ENCODE measurements around the gene CNN1.
A peak's percentile ranks its signal among the peaks of the same experiment; 100 is the strongest.
"Not testable (repeated sequence)": the region's sequence is repeated elsewhere in the genome, so short reads cannot be mapped to it uniquely, and the experiment has no call there.

CNN1 gene

DNA sequence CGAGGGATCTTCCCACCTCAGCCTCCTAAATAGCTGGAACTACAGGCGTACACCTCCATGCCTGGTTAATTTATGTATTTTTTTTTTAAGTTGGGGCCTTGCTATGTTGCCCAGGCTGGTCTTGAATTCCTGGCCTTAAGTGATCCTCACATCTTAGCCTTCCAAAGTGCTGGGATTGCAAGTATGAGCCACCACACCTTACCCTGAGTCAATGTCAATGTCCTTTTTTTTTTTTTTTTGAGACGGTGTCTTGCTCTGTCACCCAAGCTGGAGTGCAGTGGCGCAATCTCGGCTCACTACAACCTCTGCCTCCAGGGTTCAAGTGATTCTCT lies 27.0 kb downstream of the CNN1 start:
- not testable (repeated sequence) for DNase-seq (ENCODE audit: low read depth)

DNA sequence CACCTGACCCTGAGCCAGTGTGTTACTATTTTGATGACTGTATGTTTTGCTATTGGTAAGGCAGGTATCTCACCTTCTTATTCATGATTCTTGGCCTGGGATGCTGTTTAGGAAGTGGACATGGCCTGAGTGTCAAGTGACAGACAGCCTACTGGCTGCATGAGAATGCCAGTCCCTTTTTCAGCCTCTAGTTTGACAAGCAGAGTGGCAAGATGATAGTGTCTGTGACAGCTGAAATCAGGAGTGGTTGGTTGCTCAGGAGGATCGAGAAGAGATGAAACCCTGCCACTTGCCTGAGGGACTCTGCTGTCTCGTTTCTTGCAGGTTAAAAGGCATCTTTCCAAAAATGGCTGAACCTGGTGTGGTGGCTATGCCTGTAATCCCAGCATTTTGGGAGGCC lies 27.5 kb downstream of the CNN1 start:
- DNase-seq (ENCODE audit: low read depth), result no peak

DNA sequence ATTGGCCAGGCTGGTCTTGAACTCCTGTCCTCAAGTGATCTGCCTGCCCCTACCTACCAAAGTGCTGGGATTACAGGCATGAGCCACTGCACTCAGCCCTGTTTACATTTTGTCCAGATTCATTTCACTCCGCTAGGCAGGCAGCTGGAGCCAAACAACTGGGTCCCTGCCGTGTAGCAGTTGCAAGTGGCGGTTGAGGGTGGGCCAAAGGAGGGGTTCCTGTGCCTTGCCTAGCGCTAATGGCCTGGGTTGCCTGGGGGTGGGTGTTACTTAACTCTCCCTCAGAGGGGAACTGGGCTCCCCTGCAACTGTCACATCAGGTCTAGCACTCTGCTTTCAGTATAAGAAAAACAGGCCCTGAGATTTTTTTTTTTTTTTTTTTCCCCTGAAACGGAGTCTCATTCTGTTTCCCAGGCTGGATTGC lies 31.4 kb downstream of the CNN1 start:
- no peak for DNase-seq (ENCODE audit: low read depth)

DNA sequence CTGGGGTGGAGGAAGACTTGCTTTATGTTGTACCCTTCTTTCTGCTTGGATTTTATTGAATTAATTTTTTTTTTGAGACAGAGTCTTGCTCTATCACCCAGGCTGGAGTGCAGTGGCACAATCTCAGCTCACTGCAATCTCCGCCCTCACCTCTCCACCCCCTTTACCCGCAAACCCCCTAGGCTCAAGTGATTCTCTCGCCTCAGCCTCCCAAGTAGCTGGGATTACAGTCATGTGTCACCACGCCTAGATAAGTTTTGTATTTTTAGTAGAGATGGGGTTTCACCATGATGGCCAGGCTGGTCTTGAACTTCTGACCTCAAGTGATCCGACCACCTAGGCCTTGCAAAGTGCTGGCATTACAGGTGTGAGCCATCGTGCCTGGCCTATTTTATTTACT lies 34.7 kb downstream of the CNN1 start:
- not testable (repeated sequence) for DNase-seq (ENCODE audit: low read depth)

DNA sequence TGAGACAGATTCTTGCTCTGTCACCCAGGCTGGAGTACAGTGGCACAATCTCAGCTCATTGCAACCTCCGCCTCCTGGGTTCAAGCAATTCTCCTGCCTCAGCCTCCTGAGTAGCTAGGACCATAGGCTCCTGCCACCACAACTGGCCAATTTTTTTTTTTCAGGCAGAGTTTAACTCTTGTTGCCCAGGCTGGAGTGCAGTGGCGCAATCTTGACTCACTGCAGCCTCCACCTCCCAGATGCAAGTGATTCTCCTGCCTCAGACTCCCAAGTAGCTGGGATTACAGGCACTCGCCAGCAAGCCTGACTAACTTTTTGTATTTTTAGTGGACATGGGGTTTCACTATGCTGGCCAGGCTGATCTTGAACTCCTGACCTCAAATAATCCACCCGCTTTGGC lies 35.1 kb downstream of the CNN1 start:
- not testable (repeated sequence) for DNase-seq (ENCODE audit: low read depth)

DNA sequence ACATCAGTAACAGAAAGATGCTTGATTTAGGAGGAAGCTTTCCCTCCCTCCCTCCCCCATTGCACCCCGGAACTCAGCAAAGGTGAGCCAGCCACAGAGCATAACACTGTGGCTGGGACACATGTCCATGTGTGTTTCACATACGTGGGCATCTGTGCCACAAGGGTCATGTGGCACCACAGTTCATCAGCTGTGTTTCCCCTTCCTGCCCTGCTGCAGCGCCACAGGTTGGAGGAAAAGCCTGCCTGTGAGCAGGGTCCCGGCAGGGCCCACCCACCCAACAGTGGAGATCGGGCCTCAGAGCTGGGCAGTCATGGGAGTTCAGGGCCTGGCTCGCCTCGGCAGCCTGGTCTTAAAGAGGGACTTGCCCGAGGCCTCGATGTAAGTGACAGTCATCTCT lies 36.0 kb downstream of the CNN1 start:
- DNase-seq (ENCODE audit: low read depth), result no peak

DNA sequence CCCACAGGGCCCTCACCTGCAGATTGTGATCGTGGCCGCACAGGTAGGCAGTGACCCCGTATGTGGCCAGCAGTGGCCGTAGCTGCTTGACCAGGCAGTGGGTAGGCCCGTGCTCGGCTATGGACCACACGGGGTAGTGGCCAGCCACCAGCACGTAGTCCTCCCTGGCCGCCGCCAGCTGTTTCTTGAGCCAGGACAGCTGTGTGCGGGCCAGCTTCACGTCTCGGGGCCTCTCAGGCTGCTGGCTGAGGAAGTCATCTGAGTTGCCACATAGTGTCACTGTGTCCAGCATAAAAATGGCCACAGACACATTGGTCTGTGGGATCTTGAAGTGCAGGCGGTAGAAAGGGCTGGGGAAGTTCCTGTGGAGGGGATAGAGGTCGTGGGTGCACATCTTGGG lies 37.6 kb downstream of the CNN1 start:
- no peak for DNase-seq (ENCODE audit: low read depth)

DNA sequence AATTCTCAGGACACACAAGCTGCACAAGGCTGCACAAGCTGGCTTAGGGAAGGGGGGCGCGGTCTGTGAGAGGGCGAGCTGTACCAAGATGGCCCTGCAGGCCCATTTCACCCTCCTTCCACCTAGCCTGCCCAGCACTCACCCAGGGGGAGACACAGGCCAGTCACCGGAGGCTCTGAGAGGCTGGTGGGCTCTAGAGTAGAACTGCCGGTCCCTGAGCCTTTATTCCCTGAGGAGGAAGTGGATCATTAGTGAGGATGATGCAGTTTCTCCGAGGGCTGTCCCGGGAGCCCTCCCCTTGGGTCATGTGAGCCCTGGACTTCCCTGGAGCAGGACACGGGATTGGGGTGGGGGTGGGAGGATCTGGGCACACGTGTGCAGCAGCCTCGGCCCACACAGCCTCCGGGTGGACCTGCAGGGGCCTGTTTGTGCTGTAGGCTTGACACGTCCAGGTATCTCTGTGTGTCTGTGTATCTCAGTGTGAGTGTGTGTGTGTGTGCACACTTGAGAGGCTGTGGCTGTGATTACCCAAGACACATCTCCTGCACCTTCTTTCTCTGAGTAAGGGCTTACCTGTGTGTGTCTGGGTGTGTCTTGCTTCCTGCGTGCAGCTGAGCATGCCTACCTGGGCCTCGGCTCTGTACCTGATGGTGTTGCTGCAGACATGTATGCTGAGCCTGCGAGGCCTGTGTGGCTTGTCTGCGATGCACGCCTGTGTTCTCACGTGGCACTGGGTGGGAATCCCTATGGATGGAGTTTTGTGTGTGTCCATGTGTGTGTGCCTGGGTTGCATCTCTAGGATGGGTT lies 39.0 kb downstream of the CNN1 start, which contains the start of gene ACP5:
TSS of gene ACP5 (minus strand) at position 195 of the 807 bp plus-strand sequence. CDS start 328 bp downstream, outside the sequence.
- no peak for DNase-seq (ENCODE audit: low read depth)

DNA sequence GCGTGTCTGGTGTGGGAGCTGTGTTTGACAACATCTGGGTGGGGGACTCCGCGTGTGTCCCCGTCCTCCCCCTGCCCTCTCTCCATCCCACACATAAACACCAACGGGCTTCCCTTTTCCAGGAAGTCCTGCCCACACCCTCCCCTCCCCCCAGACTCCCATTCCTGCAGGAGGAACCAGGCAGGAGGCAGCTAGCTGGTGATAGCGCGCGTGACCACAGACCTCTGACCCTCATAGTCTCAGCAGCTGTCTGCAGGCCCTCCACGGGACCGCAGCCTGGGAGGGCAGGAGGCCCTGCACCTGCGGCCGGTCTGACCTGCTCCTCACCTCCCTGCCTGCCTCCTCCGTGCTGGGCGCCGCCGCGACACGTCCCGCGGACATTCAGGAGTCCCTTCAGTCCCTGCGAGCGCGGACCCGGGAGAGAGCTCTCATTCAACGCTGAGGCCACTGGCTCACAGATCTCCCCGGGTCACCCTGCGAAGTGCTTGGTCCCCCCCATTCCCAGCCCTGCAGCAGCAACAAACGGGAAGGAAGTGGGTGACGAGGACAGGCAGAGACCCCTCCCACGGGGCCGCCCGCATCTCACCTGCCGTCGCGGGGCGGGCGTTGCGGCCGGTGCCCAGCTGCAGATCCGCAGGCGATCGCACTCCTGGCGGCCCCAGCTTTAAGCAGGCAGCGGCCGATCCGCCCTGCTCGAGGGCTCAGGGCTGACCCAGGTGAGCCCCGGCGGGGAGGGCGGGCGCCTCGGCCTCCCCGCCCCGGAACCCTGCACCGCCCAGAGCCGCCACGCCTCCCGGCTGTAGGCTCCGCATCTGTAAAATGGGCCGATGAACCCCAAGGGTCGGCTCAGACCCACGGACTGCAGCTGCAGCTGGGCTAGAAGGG lies 39.8 kb downstream of the CNN1 start:
- no peak for DNase-seq (ENCODE audit: low read depth)

DNA sequence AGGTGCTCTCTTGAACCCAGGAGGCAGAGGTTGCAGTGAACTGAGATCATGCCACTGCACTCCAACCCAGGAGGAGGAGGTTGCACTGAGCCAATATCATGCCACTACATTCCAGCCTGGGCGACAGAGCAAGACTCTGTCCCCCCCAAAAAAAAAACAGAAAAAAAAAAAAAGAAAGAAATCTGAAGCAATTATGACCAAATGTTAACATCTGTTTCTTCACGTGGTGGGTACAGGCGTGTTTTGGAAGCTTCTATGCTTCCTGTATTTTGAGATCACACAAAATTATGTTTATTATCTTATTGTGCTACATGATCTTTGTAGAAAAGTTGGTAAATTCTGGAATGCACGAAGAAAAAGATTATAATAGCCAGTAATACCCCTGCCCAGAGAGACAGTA lies 41.5 kb downstream of the CNN1 start:
- DNase-seq (ENCODE audit: low read depth), result no peak

DNA sequence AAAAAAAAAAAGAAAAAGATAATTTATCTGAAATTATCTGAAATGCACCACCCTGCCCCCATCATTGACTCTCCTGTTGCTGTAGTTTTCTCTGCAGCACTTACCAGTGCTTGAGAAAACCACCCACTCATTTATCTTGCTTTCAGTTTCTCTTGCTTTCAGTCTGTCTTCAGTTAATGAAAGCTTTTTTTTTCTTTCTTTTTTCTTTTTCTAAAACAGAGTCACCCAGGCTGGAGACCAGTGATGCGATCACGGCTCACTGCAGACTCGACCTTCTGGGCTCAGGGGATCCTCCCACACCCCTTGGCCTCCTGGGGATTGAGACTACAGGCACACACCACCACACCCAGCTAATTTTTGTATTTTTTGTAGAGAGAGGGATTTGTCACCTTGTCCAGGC lies 43.1 kb downstream of the CNN1 start:
- DNase-seq (ENCODE audit: low read depth), result no peak

DNA sequence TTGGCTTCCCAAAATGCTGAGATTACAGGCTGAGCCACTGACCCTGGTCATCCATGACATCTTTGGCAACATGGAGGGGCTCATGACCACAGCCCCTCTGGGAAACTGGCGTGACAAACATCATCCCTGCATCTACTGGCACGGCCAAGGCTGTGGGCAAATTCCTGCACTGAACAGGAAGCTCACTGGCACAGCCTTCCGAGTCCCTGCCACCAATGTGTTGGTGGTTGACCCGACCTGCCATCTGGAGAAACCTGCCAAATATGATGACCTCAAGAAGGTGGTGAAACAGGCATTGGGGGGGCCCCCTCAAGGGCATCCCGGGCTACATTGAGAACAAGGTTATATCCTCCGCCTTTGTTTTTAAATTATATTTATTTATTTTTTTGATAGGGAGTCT lies 47.7 kb downstream of the CNN1 start:
- no peak for DNase-seq (ENCODE audit: low read depth)

DNA sequence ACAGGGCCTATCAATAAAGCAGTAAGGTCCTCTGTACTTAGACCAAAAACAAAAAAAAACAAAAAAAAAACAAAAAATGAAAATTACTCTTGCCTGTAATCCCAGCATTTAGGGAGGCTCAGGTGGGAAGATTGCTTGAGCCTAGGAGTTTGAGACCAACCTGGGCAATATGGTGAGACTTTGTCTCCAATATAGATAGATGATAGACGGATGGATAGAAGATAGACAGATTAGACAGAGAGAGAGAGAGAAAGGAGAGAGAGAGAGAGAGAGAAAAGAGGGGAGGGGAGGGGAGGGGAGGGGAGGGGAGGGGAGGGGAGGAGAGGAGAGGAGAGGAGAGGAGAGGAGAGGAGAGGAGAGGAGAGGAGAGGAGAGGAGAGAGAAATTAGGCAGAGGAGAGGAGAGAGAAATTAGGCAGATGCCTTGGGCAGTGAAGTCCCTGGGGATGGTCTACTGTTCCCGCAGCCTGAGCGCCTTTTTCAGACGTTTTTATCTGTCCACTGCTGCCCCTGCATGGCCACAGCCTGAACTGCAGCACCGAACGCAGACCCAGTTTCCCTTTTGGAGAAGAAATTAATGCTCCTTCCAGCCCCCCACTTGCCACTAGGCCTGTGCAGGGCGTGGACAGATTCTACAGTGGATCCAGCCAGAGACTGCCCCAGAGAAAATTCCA lies 48.8 kb downstream of the CNN1 start:
- peak; percentile 56 for DNase-seq (ENCODE audit: low read depth)

DNA sequence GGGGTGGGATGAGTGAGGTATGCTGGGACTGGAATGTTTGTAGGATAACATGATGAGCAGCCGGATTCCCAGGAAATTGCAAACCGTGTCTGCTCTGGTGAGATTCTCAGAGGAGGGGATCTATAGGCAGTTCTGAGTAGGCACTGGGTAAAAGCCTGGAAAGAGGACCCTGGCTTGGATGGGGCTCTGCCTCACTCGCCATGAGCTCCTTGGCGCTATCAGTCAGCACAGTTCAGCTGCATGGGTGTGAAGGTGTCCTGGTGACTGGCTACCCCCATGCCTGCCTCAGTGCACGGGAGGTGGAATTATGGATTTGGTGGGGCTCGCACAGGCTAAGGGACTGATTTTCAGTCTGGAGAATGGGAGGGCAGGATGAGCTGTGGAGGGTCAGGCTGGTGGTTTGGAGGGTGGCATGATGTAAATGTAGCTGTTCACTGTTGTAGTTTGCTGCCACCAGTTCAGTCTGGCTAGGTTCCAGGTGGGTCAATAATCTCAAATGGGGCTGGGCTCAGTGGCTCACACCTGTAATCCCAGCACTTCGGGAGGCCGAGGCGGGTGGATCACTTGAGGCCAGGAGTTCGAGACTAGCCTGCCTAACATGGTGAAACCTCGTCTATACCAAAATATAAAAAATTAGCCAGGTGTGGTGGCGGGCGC lies 49.5 kb downstream of the CNN1 start:
- no peak for DNase-seq (ENCODE audit: low read depth)

DNA sequence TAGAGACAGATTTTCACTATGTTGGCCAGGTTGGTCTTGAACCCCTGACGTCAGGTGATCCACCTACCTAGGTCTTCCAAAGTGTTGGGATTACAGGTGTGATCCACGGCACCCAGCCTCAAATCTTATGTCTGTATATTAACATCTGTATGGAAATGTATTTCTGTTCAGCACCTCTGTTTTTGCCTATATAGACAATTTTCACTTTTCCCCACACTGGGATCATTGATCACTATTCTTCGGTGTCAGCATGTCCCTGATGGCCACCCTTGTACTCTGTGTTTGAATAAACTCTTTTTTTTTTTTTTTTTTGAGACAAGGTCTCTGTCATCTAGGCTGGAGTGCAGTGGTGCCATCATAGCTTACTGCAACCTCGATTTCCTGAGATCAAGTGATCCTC lies 55.4 kb downstream of the CNN1 start:
- DNase-seq (ENCODE audit: low read depth), result no peak

DNA sequence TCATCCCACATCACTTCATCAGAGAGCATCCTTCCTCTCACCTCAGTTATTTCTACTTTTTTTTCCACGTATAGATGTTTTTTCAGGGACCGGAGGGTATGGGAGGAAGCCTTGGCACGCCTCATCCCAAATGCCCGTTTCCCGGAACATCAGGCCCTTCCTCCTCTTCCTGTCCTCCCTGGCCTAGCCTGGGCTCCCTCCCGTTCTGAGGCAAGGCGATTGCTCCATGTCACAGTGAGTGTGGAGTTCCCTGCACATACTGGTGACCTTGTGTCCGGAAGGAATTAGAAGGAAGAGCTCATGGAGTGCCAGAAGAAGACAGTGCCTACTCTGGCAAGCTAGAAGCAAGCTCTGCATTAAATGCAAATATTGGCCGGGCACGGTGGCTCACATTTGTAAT lies 57.5 kb downstream of the CNN1 start:
- DNase-seq (ENCODE audit: low read depth), result no peak

DNA sequence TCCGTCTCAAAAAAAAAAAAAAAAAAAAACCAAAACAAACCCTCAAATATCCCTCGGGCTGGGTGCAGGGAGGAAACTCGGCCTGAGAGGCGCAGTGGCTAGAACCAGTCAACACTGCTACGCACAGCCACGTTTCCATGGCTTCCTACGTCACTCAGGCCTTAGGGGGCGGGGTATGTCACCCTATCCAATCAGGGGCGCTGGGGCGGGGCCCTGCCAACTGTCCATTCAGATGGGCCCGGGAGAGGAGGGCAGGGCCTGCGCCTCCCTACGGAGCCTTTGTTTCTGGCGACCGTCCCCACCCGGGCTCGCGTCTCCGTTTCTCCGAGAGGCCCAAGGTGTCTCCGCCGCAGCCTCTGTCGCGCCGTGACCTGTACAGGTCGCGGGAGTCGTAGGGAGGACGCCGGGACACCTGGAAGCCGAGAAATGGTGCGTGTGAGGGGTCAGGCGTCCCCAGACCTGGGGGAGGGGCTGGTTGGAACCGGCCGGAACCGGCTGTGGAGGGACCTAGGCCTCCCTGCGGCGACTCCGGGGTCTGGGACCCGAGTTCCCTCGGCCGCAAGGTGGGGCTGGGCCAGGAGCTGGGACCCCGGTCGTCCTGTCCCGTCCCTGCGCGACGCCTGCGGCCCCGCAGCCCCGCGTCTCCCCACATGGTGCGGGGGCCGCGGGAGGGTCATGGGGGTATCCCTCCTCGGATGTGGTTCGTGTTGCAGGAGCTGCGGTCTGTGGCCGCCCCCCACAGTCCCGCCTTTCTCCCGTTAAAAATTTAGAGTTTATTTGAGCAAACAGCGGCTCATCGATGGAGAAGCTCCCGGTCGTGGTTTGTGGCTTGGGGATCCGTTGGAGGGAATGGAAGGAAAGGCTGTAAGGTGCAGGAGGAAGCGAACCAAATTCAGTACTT lies 58.8 kb downstream of the CNN1 start, which contains the start of gene ZNF627:
TSS of gene ZNF627 (plus strand) at position 282 of the 901 bp plus-strand sequence. CDS start at position 427, 145 bp downstream.
- peak; percentile 95 for DNase-seq (ENCODE audit: low read depth)

DNA sequence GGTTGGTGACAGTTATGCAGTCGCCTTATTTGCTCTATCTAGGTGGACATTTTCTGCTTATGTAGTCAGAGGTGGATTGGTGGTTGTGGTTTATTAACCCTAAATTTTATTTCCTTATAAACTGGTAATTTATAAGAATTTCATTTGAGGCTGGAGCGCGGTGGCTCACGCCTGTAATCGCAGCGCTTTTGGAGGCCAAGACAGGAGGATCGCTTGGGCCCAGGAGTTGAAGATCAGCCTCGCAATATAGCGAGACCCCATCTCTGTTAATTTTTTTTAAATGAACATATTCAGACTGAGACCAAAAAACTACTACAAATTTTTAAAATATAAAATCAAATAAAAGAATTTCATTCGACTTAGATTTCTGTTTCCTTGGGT lies 59.4 kb downstream of the CNN1 start:
- no peak for DNase-seq (ENCODE audit: low read depth)

DNA sequence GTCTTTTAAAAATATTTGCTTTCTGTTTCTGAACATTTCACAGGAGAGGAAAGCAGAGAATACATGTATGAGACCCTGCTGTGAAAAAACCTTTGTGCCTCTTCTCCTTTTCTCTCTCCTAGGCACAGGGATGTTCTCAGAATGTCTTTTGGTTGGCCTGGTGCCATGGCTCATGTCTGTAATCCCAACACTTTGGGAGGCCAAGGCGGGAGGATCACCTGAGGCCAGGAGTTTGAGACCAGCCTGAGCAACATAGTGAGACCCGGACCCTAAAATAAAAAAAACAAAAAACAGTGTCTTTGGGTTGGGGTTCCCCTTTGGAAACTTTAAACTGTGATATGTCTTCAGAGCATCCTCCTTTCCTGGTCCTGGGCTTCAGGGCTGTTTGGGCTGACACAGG lies 60.1 kb downstream of the CNN1 start:
- DNase-seq (ENCODE audit: low read depth), result no peak

DNA sequence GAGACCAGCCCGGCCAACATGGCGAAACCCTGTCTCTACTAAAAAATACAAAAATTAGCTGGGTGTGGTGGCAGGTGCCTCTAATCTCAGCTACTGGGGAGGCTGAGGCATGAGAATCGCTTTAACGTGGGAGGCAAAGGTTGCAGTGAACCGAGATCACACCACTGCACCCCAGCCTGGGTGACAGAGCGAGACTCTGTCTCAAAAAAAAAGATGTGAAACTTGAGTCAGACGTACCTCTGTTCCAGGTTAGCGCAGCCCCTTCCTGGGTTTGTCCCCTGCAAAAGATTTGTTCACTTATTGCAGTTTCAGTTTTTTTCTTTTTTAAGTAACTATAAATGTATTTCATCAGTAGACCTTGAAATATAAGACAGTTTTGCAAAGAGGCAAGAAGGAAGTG lies 61.1 kb downstream of the CNN1 start:
- not testable (repeated sequence) for DNase-seq (ENCODE audit: low read depth)

Data from T follicular helper cell (primary cell).